Muscle of arm (tissue), 12 donors: ENCODE results near the gene MKS1. TPM values are rescaled to one million over a fixed set of nuclear protein-coding genes. Genes with fewer than 3 reads are reported as not detected.

Experiments
- DNase-seq: peaks from one replicate; pipeline ENCODE4 v3.0.0-alpha.2; 2013
- polyA plus RNA-seq, 12 donors: library from polyadenylated mRNA; unstranded; fragments of 120-200 nt; gene quantifications; one replicate each; pipeline ENCODE4 v1.2.1, GENCODE V29; 2013; ENCODE audit not compliant: insufficient read length in 12 of 12

Gene MKS1
- polyA plus RNA-seq, 12 donors = 11.4 to 25.2 (median 16.4) TPM; not detected in 1

- no peak for DNase-seq
These were observed 13.1 kb downstream of the MKS1 start for GRCh38 chr17:58205936-58206335.

- no peak for DNase-seq
These were observed 14.3 kb downstream of the MKS1 start for GRCh38 chr17:58204796-58205195.

DNA sequence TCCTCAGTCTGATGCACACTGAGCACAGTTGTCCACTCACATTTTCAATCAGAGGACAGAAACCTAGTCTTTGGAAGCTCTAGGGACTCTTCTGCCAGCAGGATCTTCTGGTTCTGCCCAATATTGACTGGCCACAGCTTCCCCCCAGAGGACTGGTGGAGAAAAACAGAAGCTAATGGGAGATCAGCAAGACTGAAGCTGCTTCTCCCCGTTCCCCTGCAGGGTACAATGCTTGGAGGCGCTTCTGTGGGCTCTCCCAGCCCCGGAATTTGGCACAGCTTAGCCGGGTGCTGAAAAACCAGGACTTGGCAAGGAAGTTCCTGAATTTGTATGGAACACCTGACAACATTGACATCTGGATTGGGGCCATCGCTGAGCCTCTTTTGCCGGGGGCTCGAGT lies 16.2 kb downstream of the MKS1 start:
- DNase-seq = no peak

- DNase-seq = no peak
These were observed 18.9 kb downstream of the MKS1 start for GRCh38 chr17:58200024-58200633.

DNA sequence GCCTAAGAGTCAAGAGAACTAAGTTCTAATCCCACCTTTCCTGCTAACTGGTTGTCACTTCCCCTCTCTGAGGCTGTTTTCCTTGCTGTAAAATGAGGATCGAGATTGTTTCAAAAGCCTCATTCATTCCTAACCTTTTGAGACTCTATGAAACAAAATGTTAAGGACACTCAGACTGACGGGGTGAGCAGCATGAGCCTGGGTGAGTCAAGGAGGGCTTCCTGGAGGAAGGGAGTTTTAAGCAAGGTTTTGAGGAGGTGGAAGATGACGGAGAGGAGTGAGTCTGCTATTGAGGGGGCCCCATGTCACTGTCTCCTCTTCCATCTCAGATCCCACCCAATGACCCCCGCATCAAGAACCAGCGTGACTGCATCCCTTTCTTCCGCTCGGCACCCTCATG lies 22.4 kb downstream of the MKS1 start:
- DNase-seq = no peak

DNA sequence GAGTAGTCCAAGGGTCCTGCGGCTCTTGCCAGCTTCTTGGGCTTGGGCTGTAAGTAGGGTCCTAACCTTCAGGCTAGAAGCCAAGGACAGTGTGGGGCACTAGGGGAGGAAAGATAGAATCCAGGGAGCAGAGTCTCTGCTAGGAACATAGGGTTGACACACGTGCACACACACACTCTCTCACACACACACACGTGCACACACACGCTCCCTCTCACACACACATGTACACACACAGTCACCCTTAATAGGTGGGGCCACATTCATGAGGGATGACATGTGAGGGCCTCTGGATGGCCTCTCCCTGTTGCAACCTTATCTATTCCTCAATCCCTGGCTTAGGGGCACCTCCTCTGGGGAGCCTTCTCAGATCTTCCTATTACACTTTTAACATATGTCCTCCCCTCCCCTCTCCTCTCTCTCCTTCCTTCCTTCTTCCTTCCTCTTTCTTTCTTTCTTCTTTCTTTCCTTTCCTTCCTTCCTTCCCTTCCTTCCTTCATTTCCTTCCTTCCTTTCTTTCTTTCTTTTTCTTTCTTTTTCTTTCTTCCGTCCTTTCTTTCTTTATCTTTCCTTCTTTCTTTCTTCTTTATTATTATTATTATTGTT lies 23.4 kb downstream of the MKS1 start:
- no peak for DNase-seq

GRCh38 chr17:58193641-58194255 lies 25.3 kb downstream of the MKS1 start:
- no peak for DNase-seq

DNA sequence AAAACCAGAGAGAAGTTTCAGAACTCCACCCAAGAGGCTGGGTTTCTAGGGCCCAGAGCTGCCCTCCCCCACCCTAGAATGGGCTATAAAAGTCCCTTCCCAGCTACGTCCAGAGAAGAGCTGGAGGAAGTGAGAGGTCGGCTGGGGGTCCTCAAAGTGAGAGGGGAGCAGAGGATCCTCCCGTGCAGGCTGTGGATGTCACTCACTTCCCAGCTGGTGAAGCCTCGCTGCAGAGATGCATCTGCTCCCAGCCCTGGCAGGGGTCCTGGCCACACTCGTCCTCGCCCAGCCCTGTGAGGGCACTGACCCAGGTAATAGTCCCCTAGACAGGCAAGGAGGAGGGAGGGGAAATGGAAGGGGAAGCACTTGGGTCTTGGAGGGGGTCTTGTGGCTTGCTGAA lies 26.4 kb downstream of the MKS1 start, which contains the start of gene EPX:
EPX (plus strand) TSS at position 115 of the 400 bp plus-strand sequence; CDS start at position 236, 121 bp downstream.
- DNase-seq = no peak

GRCh38 chr17:58191241-58191896 lies 27.7 kb downstream of the MKS1 start:
- no peak for DNase-seq

DNA sequence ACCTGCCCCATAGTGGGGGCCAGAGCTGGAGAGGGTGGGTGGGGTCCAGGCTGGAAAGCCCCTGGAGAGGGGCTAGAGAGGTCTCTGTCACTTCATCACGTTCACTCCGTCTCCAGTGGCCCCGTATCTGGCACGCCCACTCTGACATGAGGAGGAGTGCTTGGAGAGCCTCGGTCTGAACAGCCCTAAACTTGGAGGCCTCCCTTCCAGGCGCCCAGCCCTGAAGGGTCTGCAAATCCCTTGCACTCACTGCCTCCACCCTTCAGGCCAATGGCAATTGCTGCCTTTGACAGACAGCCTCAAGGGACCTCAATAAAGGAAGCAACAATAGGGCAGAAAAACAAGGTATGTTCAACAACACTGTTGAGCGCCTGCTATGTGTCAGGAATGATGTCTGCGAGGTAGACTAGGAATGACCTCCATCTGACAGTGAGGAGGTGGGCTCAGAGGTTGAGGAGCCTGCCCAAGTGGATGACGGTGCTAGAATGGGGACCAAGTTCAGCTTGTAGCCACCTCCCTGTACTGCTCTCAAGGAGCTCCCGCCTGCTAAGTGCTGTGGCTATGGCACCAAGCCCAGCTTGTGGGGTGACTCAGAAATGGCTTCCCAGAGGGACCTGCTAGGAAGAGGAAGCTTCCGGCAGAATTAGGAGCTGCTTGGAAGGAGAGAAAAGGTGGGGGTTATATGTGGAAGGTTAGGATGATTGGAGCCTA lies 29.5 kb downstream of the MKS1 start:
- DNase-seq = no peak

- DNase-seq = no peak
These were observed 31.4 kb downstream of the MKS1 start for GRCh38 chr17:58187675-58188074.

DNA sequence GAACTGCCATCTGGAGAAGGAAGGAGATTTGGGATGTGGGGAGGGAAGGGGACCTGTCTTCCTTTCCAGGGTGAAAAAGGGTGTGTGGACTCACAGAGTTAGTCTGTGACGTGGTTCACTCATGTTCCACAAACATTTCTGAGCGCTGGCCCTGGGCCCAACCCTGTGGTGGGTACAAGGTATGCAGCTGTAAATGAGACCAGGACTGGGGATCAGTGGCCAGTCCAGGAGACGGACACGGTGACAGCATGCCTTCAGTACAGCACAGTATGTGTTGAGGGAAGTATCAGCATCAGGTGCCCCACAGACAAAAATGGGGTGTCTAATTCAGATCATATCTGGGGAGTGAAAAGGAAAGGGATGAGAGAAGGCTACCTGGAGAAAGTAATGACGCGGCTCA lies 32.0 kb downstream of the MKS1 start:
- DNase-seq = no peak

DNA sequence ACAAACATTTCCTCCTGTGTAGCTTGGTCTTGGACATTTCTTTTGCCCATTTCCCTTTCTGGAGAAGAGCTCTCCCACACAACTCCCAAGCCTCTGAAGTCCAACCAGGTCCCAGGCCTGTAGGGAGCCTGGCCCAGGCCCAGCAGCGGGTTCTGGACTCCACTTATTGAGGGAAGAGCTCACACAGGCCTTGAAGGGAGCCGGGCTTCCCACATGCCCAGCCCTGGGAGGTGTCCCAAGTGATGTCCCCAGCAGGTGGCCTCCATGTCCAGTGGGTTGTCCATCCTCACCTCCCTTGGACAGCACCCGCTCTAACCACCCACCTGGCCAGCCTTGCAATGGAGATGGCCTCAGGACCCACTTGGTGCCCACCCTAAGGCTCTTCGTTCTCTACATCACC lies 32.5 kb downstream of the MKS1 start:
- no peak for DNase-seq

- DNase-seq = no peak
These were observed 33.9 kb downstream of the MKS1 start for GRCh38 chr17:58184986-58185761.

- DNase-seq = peak; percentile 33
These were observed 34.6 kb downstream of the MKS1 start for GRCh38 chr17:58184308-58184985.

DNA sequence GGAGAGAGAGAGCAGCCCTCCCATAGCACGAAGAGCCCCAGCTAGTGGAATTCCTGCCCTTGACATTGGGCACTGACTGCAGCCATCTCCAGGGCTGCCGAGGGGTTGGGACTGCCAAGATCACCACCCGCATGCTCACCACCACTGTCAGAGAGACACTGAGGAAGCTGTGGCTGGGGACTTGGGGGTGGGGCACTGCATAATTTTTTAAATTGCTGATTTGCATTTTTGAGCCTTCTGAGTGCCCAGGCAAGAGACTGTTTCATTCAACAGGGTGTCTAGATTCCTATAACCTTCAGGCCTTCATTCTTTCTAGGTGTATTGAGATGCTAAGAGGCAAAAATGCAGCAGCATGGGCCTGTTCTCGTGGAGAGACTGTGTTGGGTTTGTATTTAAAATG lies 35.5 kb downstream of the MKS1 start:
- DNase-seq = no peak

- no peak for DNase-seq
These were observed 37.3 kb downstream of the MKS1 start for GRCh38 chr17:58181796-58182195.

DNA sequence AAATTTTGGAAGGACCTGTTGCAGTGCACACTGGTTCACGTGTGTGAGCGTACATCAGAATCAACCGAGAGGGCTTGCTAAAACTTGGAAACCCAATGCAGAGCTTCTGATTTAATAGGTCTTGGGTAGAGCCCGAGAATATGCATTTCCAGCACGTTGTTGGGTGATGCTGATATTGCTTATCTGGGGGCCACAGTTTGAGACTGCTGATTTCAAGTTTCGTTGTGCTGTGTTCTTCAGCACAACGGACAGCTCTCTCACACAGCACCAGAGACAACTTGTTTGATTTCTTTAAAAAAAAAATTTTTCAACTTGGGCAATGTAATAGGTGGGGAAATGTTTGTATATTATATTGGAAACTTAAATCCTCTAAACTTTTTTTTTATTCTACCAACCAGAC lies 42.9 kb downstream of the MKS1 start:
- DNase-seq = no peak

DNA sequence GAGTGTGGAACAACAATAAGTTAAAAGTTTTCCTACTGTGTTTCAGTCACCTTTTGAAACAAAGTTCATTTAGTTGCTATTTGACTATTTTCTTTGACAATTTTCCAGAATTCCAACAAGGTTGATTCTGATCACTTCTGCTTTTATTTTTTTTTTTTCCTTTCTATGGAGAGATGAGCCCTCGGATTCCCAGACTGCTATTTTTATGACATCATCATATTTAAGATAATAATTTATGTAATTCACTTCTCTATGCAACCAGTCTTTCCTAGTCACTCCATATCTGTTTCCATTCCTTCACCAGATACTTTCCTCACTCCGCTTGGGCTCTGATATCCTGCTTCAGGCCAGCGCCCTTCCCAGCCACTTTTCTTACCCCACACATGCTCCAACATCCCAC lies 44.2 kb downstream of the MKS1 start:
- DNase-seq = no peak

DNA sequence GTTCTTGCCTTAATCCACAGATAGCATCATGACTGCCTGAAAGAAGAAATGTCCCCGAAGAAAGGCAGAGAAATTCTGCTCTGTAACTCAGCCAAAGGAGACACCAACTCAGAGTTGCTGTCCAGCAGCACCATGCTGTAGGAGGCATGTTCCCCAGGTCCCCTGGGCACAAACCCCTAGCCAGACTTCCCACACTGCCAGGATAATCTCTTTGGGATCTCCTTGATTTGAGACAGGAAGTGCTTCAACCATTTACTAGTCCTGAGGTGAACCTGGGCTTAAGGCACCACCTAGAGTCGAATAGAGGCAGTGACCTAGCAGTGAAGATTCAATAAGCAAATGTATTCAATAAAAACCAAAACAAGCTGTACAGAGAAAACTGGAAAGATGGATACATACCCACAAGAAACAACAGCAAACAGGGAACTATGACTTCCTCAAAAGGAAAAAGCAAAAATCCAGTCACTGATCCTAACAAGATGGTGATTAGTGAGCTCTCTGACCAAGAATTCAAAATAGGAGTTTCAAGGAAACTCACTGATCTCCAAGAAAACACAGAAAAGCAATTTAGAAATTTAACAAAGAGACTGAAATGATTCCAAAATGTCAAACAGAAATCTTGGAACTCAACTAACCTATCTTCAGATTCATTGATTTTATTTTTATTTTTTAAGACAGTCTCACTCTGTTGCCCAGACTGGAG lies 46.5 kb downstream of the MKS1 start:
- DNase-seq = no peak
